Putamen (tissue), 1 donor: Measurements from ENCODE around the gene RNU6-1.

Experiments used
- DNase-seq: peaks from one replicate; pipeline ENCODE4 v3.0.0-alpha.2; 2016; ENCODE audit warnings: low spot score

RNU6-1 gene

GRCh38 chr15:67857220-67857619 is 17.4 kb upstream of the RNU6-1 start:
- DNase-seq, result no peak

GRCh38 chr15:67855842-67856241 is 16.0 kb upstream of the RNU6-1 start:
- no peak for DNase-seq

- no peak for DNase-seq
These were observed 14.5 kb upstream of the RNU6-1 start for GRCh38 chr15:67854358-67854757.

GRCh38 chr15:67853454-67853853 is 13.6 kb upstream of the RNU6-1 start:
- no peak for DNase-seq

- DNase-seq, result no peak
These were observed 12.6 kb upstream of the RNU6-1 start for GRCh38 chr15:67852418-67852817.

GRCh38 chr15:67850994-67851571 is 11.2 kb upstream of the RNU6-1 start:
- no peak for DNase-seq

GRCh38 chr15:67850336-67850735 is 10.5 kb upstream of the RNU6-1 start:
- DNase-seq, result no peak

- no peak for DNase-seq
These were observed 9.7 kb upstream of the RNU6-1 start for GRCh38 chr15:67849538-67849937.

- no peak for DNase-seq
These were observed 6.1 kb upstream of the RNU6-1 start for GRCh38 chr15:67845974-67846373.

GRCh38 chr15:67843571-67844387 is 3.9 kb upstream of the RNU6-1 start:
- DNase-seq, result no peak

- no peak for DNase-seq
These were observed 3.3 kb upstream of the RNU6-1 start for GRCh38 chr15:67843092-67843501.

GRCh38 chr15:67841513-67841762 is 1.6 kb upstream of the RNU6-1 start:
- DNase-seq, result no peak

GRCh38 chr15:67840749-67841512 is 1.1 kb upstream of the RNU6-1 start:
- DNase-seq, result peak; percentile 20

GRCh38 chr15:67839499-67839928 is 331 bp downstream of the RNU6-1 start:
- DNase-seq, result peak; percentile 71

- DNase-seq, result peak; percentile 54
These were observed 984 bp downstream of the RNU6-1 start for GRCh38 chr15:67838789-67839332.

GRCh38 chr15:67836955-67837354 is 2.9 kb downstream of the RNU6-1 start:
- DNase-seq, result no peak

- DNase-seq, result peak; percentile 30
These were observed 3.4 kb downstream of the RNU6-1 start for GRCh38 chr15:67836477-67836876.

GRCh38 chr15:67836134-67836455 is 3.8 kb downstream of the RNU6-1 start:
- no peak for DNase-seq

- DNase-seq, result no peak
These were observed 4.3 kb downstream of the RNU6-1 start for GRCh38 chr15:67835297-67836133.

GRCh38 chr15:67834581-67835296 is 5.1 kb downstream of the RNU6-1 start:
- DNase-seq, result no peak

- no peak for DNase-seq
These were observed 5.9 kb downstream of the RNU6-1 start for GRCh38 chr15:67833710-67834511.
